Panc1 (cell line): ENCODE measurements around the gene CADPS2. TPM values are rescaled to one million over a fixed set of nuclear protein-coding genes. Genes with fewer than 3 reads are reported as not detected.

Experiments
- ATAC-seq: fragments of 200-7000 bp; cut with Tn5 transposase; 2 replicates; pipeline ENCODE4 v1.9.1; 2020; ENCODE audit warnings: mild to moderate bottlenecking, moderate library complexity
- BruUV-seq: library from RNA; stranded (reverse); fragments of 400-500 nt; replicated peaks from 2 replicates; lab custom pipeline; 2021; lab: Mats Ljungman, UMichigan
- CTCF ChIA-PET: fragments of 300-600 bp; sonication (Branson Sonifier 250); formaldehyde crosslinking; loops from one replicate; lab custom pipeline; 2022; ENCODE audit warnings: antibody characterized with exemption; lab: Charles Lee
- POLR2A ChIA-PET: fragments of 300-600 bp; sonication (Branson Sonifier 250); formaldehyde crosslinking; loops from one replicate; lab custom pipeline; 2022; ENCODE audit warnings: antibody characterized with exemption; lab: Charles Lee
- DNase-seq: peaks from one replicate; pipeline ENCODE4 v3.0.0-alpha.2; 2010; ENCODE audit warnings: low read depth, low spot score
- H3K27ac ChIP-seq: 2 replicates; pipeline ENCODE4 v1.5.1; 2011; ENCODE audit warnings: mild to moderate bottlenecking, low read length, inconsistent platforms
- H3K27me3 ChIP-seq: fragments of 200-500 bp; sonication (Bioruptor generic); 2 replicates; pipeline ENCODE4 v1.6.0; 2014; ENCODE audit warnings: low read length, inconsistent platforms; ENCODE audit not compliant: control insufficient read depth, insufficient read depth
- H3K36me3 ChIP-seq: fragments of 200-500 bp; sonication (Bioruptor generic); 2 replicates; pipeline ENCODE4 v1.5.1; 2014; ENCODE audit warnings: inconsistent platforms, mild to moderate bottlenecking, low read length, moderate library complexity; ENCODE audit not compliant: control insufficient read depth, insufficient read depth
- H3K4me1 ChIP-seq: 2 replicates; pipeline ENCODE4 v1.5.1; 2011; ENCODE audit warnings: inconsistent platforms, mild to moderate bottlenecking, low read length, moderate library complexity; ENCODE audit not compliant: control insufficient read depth, insufficient read depth
- H3K4me3 ChIP-seq, 2 experiments: 2 replicates each; pipeline ENCODE4 v1.5.1; 2011 to 2012; ENCODE audit warnings: low read depth in 2 of 2, low read length in 2 of 2, mild to moderate bottlenecking in 2 of 2, inconsistent platforms in 1 of 2, moderate library complexity in 1 of 2
- H3K9me3 ChIP-seq: fragments of 200-500 bp; sonication (Bioruptor generic); 2 replicates; pipeline ENCODE4 v1.5.1; 2014; ENCODE audit warnings: low read depth, mild to moderate bottlenecking, inconsistent platforms, low read length, moderate library complexity; ENCODE audit not compliant: control insufficient read depth, insufficient read depth
- POLR2AphosphoS5 ChIP-seq: IDR thresholded peaks from 2 replicates; pipeline ENCODE4 v1.6.1; 2012; ENCODE audit warnings: mild to moderate bottlenecking, low read depth, low read length, moderate library complexity
- SIN3A ChIP-seq: IDR thresholded peaks from 2 replicates; pipeline ENCODE4 v1.6.1; 2012; ENCODE audit warnings: low read depth, mild to moderate bottlenecking, low read length, moderate library complexity, borderline replicate concordance; ENCODE audit not compliant: insufficient read depth
- TCF7L2 ChIP-seq: IDR thresholded peaks from 2 replicates; pipeline ENCODE4 v1.6.1; 2011; ENCODE audit warnings: mild to moderate bottlenecking, low read depth, low read length, inconsistent platforms
- in situ Hi-C: cut with HindIII; loops from 2 replicates; pipeline ENCODE4 v1.10.0; 2016; ENCODE audit warnings: low sequenced_read_pairs, low pct_unique_long_range_greater_than_20kb
- intact Hi-C: fragments of 100-400 bp; cut with micrococcal nuclease; formaldehyde crosslinking; loops from one replicate; pipeline ENCODE4 v1.10.0; 2022; ENCODE audit not compliant: unreplicated experiment
- total RNA-seq: library from RNA; stranded (reverse); gene quantifications from one replicate; pipeline ENCODE4 v1.2.1, GENCODE V29; 2021; ENCODE audit not compliant: unreplicated experiment
- TF ChIP-seq, protein P1 (sequence below): fragments of 450-650 bp; IDR thresholded peaks from 2 replicates; pipeline ENCODE4 v1.5.1; 2017; ENCODE audit warnings: mild to moderate bottlenecking
- TF ChIP-seq, protein P2 (sequence below), 2 experiments: IDR thresholded peaks; 2 replicates each; pipeline ENCODE4 v1.6.1; 2011 to 2012; ENCODE audit warnings: low read depth in 2 of 2, control low read depth in 1 of 2, low read length in 1 of 2, mild to moderate bottlenecking in 1 of 2, moderate library complexity in 1 of 2; ENCODE audit not compliant: insufficient read depth in 1 of 2

The CADPS2 gene
- total RNA-seq, 1 experiment from 2014 or later, result 1.6 TPM

GRCh38 chr7:122673951-122674350, 212.3 kb downstream of the CADPS2 start:
- no peak for DNase-seq
- no peaks in the 10 kb centered on the region for H3K36me3 ChIP-seq
- H3K27ac ChIP-seq, result no peak overlapping the region
- H3K27me3 ChIP-seq, result no peaks in the 10 kb centered on the region
- intact Hi-C loops (no loop called here), in situ Hi-C loops (no loop called here)
- no peaks in the 10 kb centered on the region for H3K9me3 ChIP-seq
- H3K4me1 ChIP-seq, result no peaks in the 10 kb centered on the region
- ChIA-PET CTCF (no interaction called here), POLR2A (no interaction called here)
- no peak overlapping the region for H3K4me3 ChIP-seq
- no peak for ATAC-seq
- BruUV-seq, result no TSS peak
- TF ChIP-seq, protein P1, sequence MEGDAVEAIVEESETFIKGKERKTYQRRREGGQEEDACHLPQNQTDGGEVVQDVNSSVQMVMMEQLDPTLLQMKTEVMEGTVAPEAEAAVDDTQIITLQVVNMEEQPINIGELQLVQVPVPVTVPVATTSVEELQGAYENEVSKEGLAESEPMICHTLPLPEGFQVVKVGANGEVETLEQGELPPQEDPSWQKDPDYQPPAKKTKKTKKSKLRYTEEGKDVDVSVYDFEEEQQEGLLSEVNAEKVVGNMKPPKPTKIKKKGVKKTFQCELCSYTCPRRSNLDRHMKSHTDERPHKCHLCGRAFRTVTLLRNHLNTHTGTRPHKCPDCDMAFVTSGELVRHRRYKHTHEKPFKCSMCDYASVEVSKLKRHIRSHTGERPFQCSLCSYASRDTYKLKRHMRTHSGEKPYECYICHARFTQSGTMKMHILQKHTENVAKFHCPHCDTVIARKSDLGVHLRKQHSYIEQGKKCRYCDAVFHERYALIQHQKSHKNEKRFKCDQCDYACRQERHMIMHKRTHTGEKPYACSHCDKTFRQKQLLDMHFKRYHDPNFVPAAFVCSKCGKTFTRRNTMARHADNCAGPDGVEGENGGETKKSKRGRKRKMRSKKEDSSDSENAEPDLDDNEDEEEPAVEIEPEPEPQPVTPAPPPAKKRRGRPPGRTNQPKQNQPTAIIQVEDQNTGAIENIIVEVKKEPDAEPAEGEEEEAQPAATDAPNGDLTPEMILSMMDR, result no peak
- TF ChIP-seq POLR2AphosphoS5 (no peak), SIN3A (no peak)
- TF ChIP-seq, protein P2, sequence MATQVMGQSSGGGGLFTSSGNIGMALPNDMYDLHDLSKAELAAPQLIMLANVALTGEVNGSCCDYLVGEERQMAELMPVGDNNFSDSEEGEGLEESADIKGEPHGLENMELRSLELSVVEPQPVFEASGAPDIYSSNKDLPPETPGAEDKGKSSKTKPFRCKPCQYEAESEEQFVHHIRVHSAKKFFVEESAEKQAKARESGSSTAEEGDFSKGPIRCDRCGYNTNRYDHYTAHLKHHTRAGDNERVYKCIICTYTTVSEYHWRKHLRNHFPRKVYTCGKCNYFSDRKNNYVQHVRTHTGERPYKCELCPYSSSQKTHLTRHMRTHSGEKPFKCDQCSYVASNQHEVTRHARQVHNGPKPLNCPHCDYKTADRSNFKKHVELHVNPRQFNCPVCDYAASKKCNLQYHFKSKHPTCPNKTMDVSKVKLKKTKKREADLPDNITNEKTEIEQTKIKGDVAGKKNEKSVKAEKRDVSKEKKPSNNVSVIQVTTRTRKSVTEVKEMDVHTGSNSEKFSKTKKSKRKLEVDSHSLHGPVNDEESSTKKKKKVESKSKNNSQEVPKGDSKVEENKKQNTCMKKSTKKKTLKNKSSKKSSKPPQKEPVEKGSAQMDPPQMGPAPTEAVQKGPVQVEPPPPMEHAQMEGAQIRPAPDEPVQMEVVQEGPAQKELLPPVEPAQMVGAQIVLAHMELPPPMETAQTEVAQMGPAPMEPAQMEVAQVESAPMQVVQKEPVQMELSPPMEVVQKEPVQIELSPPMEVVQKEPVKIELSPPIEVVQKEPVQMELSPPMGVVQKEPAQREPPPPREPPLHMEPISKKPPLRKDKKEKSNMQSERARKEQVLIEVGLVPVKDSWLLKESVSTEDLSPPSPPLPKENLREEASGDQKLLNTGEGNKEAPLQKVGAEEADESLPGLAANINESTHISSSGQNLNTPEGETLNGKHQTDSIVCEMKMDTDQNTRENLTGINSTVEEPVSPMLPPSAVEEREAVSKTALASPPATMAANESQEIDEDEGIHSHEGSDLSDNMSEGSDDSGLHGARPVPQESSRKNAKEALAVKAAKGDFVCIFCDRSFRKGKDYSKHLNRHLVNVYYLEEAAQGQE (IDR thresholded peaks at IDR 0.05; ENCODE audit: insufficient read depth in 1 of 2, low read depth in 2 of 2, low read length in 1 of 2), result no peak

- Histone ChIP-seq H3K4me3 (no peak overlapping the region), H3K9me3 (no peaks in the 10 kb centered on the region), H3K27ac (no peak overlapping the region), H3K36me3 (no peaks in the 10 kb centered on the region), H3K4me1 (no peaks in the 10 kb centered on the region), H3K27me3 (no peaks in the 10 kb centered on the region)
- no peak for DNase-seq
- intact Hi-C loops (no loop called here), in situ Hi-C loops (no loop called here)
- TF ChIP-seq, protein P2 (IDR thresholded peaks at IDR 0.05; ENCODE audit: insufficient read depth in 1 of 2, low read depth in 2 of 2, low read length in 1 of 2), result no peak
- TF ChIP-seq TCF7L2, result no peak
- TF ChIP-seq SIN3A, result no peak
- no peak for TF ChIP-seq POLR2AphosphoS5
- TF ChIP-seq, protein P1, result no peak
- ChIA-PET POLR2A (no interaction called here), CTCF (no interaction called here)
- ATAC-seq, result no peak
- BruUV-seq, result no TSS peak
These were observed 213.7 kb downstream of the CADPS2 start for GRCh38 chr7:122672536-122672935.
